ENCODE data around the gene KBTBD13.
"Not testable (repeated sequence)": the region's sequence is repeated elsewhere in the genome, so short reads cannot be mapped to it uniquely, and the experiment has no call there.

KBTBD13 gene

GRCh38 chr15:65076486-65077290, at the start of gene KBTBD13:
Gene KBTBD13 (plus strand): TSS chr15:65076746. CDS start chr15:65076816, 70 bp downstream.
- no peak for DNase-seq (ENCODE audit: low spot score)

- DNase-seq (ENCODE audit: low spot score): no peak
Observed at GRCh38 chr15:65026756-65027155, 49.8 kb upstream of the KBTBD13 start.

- DNase-seq (ENCODE audit: low spot score): no peak
Observed at GRCh38 chr15:65027593-65027992, 49.0 kb upstream of the KBTBD13 start.

DNA sequence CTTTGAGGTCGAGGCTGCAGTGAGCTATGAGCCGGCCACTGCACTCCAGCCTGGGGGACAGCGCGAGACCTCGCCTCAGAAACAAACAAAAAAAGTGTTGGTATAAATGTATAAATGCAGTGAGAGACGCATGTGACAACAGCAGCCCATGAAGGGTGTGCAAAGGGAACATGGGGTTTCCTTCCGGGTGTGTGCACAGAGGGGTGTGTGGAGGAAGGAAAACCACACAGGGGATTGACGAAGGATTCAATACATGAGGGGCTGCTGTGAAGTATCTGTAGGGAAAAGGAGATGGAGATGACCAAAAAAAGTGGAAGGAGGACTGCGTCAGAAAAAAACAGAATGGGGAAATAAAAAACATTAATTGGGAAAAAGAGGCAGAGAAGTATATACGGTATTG, 48.2 kb upstream of the KBTBD13 start:
- no peak for DNase-seq (ENCODE audit: low spot score)

- peak; percentile 97 for DNase-seq (ENCODE audit: low spot score)
Observed at GRCh38 chr15:65028921-65029735, 47.4 kb upstream of the KBTBD13 start, which contains the start of gene MTFMT. Gene MTFMT (minus strand): TSS chr15:65029639. CDS start chr15:65029613, 26 bp downstream.

DNA sequence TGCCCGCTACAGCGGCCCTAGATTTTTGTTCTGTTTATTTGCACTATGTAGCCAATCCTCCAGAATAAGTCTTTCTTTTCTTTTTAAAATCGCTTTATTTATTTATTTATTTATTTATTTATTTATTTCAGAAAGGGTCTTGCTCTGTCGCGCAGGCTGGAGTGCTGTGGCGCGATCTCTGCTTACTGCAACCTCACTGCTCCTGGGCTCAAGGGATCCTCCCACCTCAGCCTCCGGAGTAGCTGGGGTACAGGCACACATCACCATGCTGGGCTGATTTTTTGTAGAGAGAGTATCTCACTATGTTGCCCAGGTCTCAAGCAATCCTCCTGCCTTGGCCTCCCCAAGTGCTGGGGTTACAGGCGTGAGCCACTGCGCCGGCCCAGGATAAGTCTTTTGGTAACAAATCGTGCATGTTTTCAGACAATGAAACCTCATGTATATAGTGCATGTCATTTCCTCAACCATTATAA, 46.8 kb upstream of the KBTBD13 start:
- no peak for DNase-seq (ENCODE audit: low spot score)

DNA sequence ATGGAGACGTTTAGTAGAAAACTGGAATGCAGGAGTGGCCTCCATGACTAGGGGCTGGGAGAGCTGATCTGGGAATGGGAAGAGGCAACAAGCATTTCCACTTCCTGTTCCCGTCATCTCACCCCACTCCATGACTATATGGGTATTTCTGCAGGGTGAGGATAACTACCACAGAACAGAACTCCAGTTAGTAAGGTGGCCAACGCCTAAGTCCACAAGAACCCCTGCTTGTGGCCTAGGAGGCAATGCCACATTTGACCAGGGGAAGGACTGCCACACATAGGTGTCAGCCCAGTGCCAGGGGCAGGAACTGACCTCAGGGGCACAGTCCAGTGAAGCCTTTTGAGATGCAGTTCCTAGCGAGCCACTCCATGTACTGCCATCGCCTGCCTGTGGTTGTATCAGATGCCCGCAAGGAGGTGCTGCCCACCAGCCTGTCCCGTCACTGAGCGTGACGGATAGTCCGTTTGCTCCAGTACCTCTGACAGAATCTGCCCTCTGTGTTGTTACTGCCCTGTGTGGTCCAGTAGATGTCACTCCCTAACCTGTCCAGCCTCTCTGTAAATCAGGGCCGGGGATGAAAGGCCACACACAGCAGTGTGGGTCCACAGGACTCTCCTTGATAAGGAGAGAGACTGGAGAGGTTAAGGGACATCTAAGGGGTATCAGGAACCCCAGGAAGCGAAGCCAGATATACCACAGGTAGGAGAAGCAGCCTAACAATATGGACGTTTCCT, 43.6 kb upstream of the KBTBD13 start:
- peak; percentile 65 for DNase-seq (ENCODE audit: low spot score)

GRCh38 chr15:65033659-65034269, 42.8 kb upstream of the KBTBD13 start:
- peak; percentile 53 for DNase-seq (ENCODE audit: low spot score)

- no peak for DNase-seq (ENCODE audit: low spot score)
Observed at GRCh38 chr15:65034719-65035118, 41.8 kb upstream of the KBTBD13 start.

DNA sequence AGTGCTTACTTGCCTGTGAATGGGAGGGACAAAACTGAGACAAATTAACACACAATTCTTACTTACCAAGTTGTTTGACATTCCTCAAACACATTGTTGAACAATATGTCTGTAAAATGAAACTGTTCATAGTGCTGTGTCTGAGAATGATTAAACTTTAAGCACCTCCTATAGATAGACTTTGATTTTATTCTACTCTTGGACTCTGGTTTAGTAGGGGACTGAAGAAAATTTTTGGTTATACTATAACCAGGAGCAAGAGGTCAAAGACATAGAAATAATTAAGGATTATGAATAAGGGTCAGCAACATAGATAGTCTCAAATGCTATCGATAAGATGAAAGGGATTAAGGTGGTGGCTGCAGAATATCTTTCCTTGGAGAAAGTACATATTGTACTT, 39.2 kb upstream of the KBTBD13 start:
- DNase-seq (ENCODE audit: low spot score): no peak

DNA sequence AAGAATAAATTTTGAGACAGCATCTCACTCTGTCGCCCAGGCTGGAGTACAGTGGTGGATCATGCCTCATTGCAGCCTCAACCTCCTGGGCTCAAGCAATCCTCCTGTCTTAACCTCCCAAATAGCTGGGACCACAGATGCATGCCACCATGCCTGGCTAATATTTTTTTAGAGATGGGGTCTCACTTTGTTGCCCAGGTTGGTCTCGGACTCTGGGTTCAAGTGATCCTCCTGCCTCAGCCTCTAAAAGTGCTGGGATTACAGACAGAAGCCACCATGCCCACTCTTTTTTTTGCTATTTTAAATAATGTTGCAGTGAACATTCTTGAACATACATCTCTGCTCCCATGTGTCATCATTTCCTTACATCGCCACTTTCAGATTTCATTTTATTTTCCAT, 38.1 kb upstream of the KBTBD13 start:
- no peak for DNase-seq (ENCODE audit: low spot score)

- no peak for DNase-seq (ENCODE audit: low spot score)
Observed at GRCh38 chr15:65038836-65039235, 37.7 kb upstream of the KBTBD13 start.

GRCh38 chr15:65040461-65040860, 36.1 kb upstream of the KBTBD13 start:
- no peak for DNase-seq (ENCODE audit: low spot score)

- no peak for DNase-seq (ENCODE audit: low spot score)
Observed at GRCh38 chr15:65041787-65042186, 34.8 kb upstream of the KBTBD13 start.

GRCh38 chr15:65042776-65043327, 33.7 kb upstream of the KBTBD13 start:
- no peak for DNase-seq (ENCODE audit: low spot score)

DNA sequence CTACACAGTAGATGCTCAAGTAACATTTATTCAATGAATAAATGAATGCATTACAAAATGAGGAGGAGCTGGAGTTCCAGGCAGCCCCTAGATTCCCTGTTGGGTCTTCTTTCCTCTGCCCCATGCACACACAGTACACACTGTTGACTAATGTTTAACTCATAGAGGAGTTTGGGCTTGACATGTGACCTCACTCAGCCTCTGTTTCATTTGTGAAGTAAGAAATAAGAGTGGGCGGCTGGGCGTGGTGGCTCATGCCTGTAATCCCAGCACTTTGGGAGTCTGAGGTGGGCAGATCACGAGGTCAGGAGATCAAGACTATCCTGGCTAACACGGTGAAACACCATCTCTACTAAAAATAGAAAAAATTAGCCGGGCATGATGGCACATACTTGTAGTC, 32.3 kb upstream of the KBTBD13 start:
- not testable (repeated sequence) for DNase-seq (ENCODE audit: low spot score)

DNA sequence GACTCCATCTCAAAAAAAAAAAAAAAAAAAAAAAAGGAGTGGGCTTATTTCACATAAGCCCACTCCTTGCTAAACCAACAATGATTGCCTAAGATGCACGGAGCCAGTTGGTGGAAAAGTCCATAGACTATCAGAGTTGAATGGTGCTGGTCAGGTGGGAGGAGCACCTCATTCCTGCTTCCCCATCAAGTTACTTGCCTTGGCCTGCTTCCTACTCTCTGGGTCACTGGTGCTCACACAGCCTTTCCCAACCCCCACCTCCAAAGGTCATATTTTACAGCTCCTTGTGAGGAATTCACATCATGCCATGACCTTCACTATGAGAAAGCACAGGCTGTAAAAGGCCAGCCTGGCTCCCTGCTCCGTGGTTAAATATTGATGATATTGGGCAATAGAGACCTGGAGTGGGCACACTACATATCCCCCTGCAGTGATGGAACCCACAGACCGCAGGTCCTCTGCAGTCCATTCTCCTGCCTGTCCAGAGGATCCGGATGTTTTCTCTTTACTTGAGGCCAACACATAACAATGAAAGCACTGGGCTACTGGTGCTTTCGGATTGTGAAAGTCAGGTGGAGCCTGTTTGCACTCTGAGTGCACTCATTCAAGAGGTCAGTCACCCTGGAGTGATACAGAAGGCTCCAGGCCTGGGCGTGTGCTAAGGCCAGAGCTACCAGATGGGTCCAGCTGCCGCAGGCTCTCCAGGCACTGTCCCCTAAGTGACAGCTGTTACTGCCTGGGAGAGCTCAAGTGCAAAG, 31.6 kb upstream of the KBTBD13 start, which contains the start of gene SLC51B:
Gene SLC51B (plus strand): TSS at position 664 of the 758 bp plus-strand sequence. CDS start 4,618 bp downstream, outside the sequence.
- no peak for DNase-seq (ENCODE audit: low spot score)

DNA sequence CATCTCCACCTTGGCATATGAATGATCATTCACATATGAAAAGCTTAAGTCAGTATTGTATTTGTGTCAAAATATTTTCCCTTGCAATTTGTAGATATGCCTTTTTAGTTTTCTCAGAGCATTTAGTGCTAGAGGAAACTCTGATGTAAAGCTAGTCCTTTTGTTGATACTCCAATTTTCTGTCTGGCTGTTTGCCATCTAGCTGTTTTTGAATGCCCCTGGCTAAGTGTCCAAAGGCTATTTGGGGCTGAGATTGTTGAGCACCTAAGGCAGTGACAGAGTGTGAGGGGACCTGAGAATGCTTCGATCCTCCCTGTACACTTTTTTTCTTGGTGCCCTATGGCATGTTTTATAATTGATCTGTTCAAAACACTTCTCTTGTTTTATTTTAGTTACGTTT, 28.3 kb upstream of the KBTBD13 start:
- DNase-seq (ENCODE audit: low spot score): no peak

DNA sequence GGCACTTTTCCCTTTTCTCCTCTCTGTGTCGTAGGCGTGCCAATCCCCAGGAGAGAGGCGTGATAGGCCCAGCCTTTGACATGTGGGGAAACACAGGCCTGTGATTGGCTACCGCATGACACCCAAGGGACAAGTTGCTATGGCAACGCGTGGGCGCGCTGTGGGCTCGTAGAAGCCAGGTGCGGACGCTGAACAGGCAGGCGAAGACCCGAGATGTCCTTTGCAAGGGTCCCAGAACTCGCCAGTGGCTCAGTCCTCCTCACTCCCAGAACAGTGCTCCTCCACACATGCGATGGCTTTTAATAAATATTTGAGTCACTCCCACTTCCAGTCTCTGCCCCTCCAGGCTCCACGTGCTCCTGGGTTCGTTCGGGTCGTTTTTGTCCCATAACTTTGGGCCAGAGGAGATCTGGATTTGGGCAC, 27.1 kb upstream of the KBTBD13 start:
- peak; percentile 98 for DNase-seq (ENCODE audit: low spot score)

DNA sequence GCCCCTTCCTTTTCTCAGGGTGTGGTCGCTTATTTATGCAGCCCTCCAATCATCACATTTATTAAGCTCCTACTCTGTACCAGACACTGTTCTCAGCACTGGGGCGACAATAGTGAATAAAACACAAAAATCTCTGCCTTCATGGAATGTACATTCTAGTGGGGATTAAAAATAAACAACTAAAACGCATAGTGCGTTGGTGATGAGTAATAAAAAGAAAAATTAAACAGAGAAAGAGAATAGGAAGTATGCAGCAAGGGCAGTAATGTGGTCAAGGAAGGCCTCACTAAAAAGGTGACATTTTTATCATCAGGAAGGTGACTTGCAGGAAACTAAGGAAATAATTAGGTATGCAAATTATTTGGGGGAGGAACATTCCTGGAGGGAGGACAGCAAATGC, 26.3 kb upstream of the KBTBD13 start:
- DNase-seq (ENCODE audit: low spot score): no peak

DNA sequence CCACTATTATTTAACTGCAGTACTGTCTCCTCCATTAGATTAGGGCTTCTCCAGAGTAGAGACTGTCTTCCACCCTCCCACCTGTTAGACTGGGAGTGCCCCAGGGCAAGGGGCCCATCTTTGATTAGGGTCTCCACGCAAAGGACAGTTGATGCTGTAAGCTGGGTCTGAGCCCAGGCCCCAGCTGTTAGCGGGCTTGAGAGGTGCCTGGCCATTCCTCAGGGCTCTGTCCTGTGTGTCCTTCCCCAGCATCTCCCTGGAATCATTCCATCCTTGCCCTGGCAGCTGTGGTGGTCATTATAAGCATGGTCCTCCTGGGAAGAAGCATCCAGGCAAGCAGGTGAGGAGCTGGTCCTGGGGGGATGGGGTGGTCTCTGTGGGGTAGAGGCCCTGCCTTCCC, 25.3 kb upstream of the KBTBD13 start:
- DNase-seq (ENCODE audit: low spot score): no peak
